NCI-H226 (cell line): ENCODE data around the gene CHRM3.

ENCODE experiments used
- DNase-seq: peaks from one replicate; pipeline ENCODE4 v3.0.0-alpha.2; 2015

Gene CHRM3

DNA sequence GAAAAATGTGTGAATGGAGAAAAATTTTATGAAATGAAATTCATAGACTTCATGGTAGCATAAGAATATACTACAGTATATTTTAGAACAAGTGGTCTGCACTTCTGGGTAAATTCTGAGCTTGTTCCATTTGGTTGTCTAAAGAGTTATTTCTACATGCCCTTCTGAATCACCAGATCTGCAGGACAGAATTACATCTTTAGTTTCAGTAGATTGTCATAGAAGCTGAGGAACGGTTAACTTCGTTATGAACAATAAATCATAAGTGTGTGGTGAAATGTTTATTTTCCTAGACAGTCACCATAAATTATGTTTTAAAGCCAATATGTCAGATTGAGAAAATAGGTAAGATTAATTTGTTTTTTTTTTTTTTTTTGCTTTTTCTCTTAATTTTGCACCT, 30.9 kb downstream of the CHRM3 start:
- no peak for DNase-seq

DNA sequence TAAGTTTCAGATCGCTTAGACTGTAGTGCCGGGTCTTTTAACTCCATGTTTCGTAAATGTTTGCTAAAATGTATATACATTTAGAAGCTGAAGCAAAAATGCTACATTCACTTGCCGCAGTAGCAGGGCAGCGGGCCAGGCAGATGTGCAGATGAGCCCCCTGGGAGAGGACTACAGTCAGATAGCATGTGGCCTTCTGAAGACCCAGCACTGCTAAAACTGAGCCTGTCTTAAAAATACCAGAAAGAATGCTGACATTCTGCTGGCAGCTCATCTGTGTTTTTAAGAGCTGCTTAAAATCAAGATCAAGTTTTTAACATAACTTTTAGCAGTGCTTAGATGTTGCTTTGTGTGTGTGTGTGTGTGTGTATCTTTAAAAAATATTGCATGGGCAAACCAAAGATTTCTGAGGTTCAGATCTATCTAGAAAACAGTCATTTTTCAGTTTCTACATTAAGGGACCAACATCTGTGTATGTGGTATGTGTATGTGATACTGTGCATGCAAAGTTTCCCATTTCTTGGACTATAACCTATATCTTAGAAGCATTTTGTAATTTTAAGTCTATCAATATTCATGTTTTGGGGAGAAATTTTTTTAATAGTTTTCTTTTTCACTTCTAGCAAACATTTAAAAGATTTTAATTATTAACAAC, 31.7 kb downstream of the CHRM3 start:
- DNase-seq = no peak

DNA sequence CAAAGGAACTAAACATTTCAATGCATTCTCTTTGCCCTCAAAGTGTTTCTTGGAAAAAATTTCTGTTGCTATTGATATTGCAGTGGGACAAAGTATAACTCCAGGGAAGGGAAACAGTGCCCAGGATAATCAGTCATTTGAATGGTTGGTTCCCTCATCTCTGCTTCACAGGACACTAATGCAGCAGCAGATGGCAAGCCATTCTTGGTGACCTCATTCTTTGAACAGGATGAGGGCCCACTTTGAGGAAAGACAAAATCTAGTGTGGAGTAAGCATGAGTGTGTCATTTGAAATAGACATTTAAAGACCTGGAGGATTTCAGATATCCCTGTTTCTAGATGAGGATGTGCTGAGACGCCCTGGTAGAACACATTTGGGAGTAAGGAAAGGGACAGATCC, 32.3 kb downstream of the CHRM3 start:
- DNase-seq = no peak

DNA sequence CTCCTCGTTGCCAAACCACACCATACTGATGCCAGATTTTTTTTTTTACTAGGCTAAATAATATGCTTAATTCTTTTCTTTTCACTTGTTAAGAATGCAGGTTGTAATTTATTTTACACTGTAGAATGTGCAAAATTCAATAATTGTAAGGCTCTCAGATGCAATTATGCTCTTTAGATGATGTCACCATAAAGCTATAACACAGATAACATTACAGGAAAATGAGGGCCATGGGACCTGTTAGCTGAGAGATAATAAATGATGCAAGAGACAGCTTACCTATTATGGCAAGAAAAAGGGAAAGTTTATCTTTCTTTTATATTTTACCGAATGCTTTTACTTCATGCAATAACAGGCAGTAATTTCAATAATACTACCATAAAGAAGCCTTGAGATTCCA, 35.4 kb downstream of the CHRM3 start:
- DNase-seq = no peak

DNA sequence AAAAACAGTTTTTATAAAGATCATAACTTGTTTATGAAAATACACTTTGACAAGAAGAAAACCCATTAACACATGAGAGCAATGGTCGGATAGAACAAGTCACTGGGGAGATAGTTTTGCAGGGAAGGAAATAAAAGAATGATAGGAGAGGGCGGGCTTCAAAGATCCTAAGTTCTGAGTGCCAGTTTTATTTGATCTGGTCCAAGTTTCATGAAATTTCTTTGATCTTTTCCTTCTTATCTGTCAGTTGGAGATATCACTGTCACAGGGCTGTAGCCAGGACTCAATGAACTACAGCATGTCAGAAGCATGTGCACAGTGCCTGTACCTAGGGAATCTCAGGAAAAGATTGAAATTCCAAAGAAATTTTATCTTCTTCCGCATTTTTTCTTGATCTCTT, 36.5 kb downstream of the CHRM3 start:
- DNase-seq = no peak

DNA sequence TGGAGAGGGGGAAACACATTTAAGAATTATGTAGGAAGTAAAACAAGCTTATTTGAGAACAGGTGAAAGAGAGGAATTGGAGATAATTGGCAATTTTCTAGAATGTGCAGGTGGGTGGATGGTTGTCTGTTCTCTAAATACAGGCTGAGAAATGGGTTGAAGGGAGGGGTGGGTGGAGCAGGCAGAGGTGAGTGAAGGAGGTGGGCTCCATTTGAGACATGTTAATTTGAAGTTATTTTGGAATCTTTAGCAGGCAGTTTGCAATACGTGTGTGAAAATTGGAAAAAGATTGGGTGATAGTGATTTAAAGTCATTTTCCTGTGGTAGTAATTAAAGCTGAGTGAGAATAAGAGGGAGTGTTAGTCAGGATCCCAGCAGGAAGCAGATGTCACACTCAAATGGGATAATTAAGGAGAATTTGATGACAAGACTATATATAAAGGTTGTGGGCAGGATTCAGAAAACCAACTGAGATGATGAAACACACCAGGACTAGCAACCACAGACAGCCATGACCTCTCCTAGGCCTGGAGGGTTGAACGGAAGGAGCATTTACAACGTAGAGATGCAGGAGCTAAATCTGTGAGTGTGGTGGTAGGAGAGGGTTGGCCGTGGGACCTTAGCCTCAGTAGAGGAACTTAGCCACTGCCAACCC, 40.6 kb downstream of the CHRM3 start:
- no peak for DNase-seq

DNA sequence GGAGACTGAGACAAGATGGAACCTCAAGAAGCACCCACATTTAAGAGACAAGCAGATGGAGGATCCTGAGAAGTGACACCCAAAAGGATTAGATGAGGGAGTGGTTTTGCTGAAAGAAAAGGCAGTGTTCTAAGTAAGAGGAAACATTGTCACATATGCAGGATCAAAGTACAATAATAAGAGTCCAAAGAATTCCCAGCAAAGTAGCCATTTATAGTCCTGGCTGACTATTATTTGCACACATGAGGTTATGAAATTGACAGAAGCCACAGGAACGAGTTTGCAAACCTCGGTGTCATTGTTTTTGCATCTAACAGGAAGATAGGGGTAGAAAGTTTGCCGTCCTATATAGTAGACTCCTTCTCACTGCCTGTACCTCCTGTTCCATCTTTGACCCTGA, 41.3 kb downstream of the CHRM3 start:
- DNase-seq = no peak

DNA sequence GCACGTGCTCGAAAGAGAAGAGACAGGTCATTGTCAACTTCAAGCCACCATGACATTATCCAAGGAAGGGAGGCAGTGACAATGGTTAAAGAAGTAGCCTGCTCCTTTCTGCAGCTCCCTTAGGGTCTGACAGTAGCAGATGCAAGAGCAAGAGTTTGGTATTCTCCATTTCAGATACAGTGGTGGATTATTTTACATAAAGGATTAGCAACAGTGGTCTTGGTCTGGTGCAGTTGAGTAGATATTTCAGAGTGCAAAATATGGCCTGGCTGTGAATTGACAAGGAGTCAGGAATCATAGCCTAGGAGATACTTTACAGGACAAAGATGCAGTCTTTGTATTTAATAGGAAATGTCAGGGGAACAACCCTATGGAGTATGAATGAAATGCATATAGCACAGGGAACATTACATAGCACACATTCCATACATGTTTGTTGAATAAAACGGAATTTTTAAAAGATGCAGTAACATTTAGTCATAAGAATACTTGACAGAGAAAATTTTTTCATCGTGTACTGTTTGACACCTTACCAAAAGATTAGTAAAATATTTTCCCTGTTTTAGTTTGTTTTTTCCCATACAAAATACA, 41.8 kb downstream of the CHRM3 start:
- DNase-seq = no peak

DNA sequence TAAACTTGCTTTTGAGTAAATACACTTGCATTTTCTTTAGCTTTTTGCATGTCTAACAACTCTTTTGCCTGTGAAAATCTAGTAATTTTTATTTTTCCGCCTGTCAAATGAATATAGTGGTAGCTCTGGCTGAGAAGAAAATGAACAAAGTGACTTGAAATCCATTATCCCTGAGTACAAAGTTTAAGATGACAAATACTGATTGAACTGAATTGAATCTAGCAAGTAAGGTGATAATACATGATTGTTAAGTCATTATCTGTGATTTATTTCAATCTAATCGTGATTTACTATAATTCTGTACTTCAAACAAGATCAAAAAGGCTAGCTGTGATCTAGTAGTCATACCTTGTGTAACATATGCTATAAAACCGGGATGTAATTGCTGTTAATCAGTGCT, 42.8 kb downstream of the CHRM3 start:
- no peak for DNase-seq

DNA sequence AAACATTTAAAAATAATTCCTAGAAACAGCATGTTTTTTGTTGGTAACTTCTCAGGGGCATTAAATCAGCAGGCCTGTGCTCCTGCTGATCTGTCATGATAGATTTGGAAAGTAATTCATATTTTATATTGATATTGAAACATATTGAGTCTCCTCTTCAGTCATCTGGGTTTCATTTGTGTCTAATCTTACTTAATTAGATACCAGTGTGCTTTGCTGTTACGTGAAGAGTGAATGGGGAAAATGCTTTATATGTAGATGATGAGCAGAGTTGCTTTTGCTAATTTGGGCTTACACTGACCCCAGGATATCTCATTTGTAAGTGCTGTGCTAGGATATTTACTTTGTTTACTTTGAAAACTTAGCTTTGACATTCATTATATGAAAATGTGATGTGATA, 45.9 kb downstream of the CHRM3 start:
- no peak for DNase-seq

DNA sequence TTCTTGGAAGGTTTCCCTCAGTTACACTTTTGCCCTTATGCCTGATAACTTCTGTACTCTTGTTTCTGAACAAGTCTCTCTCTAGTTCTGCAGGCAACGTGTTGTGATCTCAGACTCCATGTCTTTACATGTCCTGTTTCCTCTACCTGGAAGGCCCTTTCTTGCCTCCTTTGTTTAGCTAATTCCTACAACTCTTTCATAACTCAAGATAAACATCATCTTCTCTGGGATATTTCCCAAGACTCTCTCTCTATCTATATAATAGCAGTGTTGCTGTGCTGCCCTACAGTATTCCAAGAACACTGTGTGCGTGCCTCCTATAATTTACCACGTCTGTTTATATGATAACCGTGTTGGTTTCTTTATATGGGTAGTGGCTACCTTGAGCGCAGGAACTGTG, 47.8 kb downstream of the CHRM3 start:
- DNase-seq = no peak
